Esophagus squamous epithelium (tissue), 4 donors: ENCODE measurements around the gene DCC.

ENCODE experiments used
- CTCF ChIP-seq, 6 experiments: fragments of 450-650 bp in 4 of 6; fragments of 200-600 bp in 2 of 6; sonication (generic) in 2 of 6; IDR thresholded peaks; one replicate each; pipeline ENCODE4 v1.5.1; 2016 to 2019; ENCODE audit warnings: antibody characterized with exemption in 6 of 6, mild to moderate bottlenecking in 4 of 6, moderate library complexity in 4 of 6
- POLR2A ChIP-seq, 4 donors: fragments of 450-650 bp; IDR thresholded peaks; one replicate each; pipeline ENCODE4 v1.6.1; 2017; ENCODE audit warnings: antibody characterized with exemption in 4 of 4, mild to moderate bottlenecking in 4 of 4, moderate library complexity in 3 of 4

- TF ChIP-seq CTCF (IDR thresholded peaks at IDR 0.05) (no peak), POLR2A (IDR thresholded peaks at IDR 0.05) (no peak)
These were observed 183.6 kb downstream of the DCC start for GRCh38 chr18:52523566-52523965.
